Ishikawa (cell line): ENCODE measurements around the gene DIP2A.

Experiments used
- CEBPB ChIP-seq: IDR thresholded peaks from 2 replicates; pipeline ENCODE4 v1.6.1; 2012
- CREB1 ChIP-seq: IDR thresholded peaks from 2 replicates; pipeline ENCODE4 v1.6.1; 2012; ENCODE audit warnings: low read depth
- EGR1 ChIP-seq: IDR thresholded peaks from 2 replicates; pipeline ENCODE4 v1.6.1; 2012
- EP300 ChIP-seq: IDR thresholded peaks from 2 replicates; pipeline ENCODE4 v1.6.1; 2012; ENCODE audit warnings: borderline replicate concordance
- FOXM1 ChIP-seq: IDR thresholded peaks from 2 replicates; pipeline ENCODE4 v1.6.1; 2012; ENCODE audit warnings: low read depth, borderline replicate concordance
- NFIC ChIP-seq: IDR thresholded peaks from 2 replicates; pipeline ENCODE4 v1.6.1; 2012
- RAD21 ChIP-seq: IDR thresholded peaks from 2 replicates; pipeline ENCODE4 v1.6.1; 2012; ENCODE audit warnings: low read depth
- TAF1 ChIP-seq: IDR thresholded peaks from 2 replicates; pipeline ENCODE4 v1.6.1; 2012; ENCODE audit warnings: low read depth, mild to moderate bottlenecking
- TCF12 ChIP-seq: IDR thresholded peaks from 2 replicates; pipeline ENCODE4 v1.6.1; 2012; ENCODE audit warnings: low read depth
- TEAD4 ChIP-seq: IDR thresholded peaks from 2 replicates; pipeline ENCODE4 v1.6.1; 2012
- YY1 ChIP-seq: IDR thresholded peaks from 2 replicates; pipeline ENCODE4 v1.6.1; 2012; ENCODE audit warnings: low read depth
- ZBTB7A ChIP-seq: IDR thresholded peaks from 2 replicates; pipeline ENCODE4 v1.6.1; 2012; ENCODE audit warnings: low read depth
- TF ChIP-seq, protein P1 (sequence below): IDR thresholded peaks from 2 replicates; pipeline ENCODE4 v1.6.1; 2012
- TF ChIP-seq, protein P2 (sequence below): IDR thresholded peaks from 2 replicates; pipeline ENCODE4 v1.6.1; 2012; ENCODE audit warnings: low read depth, mild to moderate bottlenecking
- TF ChIP-seq, protein P3 (sequence below): IDR thresholded peaks from 2 replicates; pipeline ENCODE4 v1.6.1; 2012

Gene DIP2A

DNA sequence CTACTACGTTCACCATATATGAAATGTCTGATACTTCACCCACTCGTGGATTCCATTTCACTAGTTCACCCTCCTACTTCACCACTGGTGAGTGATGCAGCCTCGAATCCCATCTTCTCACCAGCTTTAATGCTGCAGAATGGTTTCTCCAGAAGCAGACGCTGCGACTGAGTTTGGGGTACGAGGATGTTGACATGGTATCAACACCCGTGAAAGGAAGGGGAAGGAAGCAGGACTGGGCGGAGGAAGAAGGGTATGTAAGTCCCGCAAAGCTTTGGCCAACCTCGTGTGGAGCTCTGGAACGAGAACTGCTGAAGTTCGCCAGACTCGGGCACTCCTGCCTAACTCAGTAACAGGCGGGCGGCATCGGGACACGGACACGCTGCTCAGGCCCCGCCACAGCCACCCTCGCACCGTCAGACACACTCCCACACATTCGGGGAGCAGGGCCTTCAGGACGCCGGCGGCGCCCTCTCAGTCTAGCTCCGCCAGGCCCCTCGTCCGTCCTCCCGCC is 833 bp upstream of the DIP2A start:
- TF ChIP-seq FOXM1 (no peak), RAD21 (no peak), EP300 (no peak), TEAD4 (no peak)
- TF ChIP-seq, protein P1, sequence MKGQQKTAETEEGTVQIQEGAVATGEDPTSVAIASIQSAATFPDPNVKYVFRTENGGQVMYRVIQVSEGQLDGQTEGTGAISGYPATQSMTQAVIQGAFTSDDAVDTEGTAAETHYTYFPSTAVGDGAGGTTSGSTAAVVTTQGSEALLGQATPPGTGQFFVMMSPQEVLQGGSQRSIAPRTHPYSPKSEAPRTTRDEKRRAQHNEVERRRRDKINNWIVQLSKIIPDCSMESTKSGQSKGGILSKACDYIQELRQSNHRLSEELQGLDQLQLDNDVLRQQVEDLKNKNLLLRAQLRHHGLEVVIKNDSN: no peak

DNA sequence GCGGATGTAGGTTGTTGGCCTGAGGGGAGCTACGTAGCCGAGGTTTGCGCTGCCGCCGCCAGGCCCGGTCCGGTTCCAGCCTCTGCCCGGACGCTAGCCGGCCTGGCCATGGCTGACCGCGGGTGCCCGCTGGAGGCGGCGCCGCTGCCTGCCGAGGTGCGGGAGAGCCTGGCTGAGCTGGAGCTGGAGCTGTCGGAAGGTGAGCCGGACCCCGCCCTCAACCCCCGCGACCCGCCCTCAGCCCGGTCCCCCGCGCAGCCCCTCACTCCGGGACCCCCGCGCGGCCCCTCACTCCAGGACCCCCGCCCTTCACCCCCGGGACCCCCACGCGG is 299 bp downstream of the DIP2A start:
- TF ChIP-seq ZBTB7A (peak; percentile 91; the same call in 1 of the 2 replicates), NFIC (no peak), YY1 (peak; percentile 58)
- TF ChIP-seq, protein P2, sequence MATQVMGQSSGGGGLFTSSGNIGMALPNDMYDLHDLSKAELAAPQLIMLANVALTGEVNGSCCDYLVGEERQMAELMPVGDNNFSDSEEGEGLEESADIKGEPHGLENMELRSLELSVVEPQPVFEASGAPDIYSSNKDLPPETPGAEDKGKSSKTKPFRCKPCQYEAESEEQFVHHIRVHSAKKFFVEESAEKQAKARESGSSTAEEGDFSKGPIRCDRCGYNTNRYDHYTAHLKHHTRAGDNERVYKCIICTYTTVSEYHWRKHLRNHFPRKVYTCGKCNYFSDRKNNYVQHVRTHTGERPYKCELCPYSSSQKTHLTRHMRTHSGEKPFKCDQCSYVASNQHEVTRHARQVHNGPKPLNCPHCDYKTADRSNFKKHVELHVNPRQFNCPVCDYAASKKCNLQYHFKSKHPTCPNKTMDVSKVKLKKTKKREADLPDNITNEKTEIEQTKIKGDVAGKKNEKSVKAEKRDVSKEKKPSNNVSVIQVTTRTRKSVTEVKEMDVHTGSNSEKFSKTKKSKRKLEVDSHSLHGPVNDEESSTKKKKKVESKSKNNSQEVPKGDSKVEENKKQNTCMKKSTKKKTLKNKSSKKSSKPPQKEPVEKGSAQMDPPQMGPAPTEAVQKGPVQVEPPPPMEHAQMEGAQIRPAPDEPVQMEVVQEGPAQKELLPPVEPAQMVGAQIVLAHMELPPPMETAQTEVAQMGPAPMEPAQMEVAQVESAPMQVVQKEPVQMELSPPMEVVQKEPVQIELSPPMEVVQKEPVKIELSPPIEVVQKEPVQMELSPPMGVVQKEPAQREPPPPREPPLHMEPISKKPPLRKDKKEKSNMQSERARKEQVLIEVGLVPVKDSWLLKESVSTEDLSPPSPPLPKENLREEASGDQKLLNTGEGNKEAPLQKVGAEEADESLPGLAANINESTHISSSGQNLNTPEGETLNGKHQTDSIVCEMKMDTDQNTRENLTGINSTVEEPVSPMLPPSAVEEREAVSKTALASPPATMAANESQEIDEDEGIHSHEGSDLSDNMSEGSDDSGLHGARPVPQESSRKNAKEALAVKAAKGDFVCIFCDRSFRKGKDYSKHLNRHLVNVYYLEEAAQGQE: no peak

DNA sequence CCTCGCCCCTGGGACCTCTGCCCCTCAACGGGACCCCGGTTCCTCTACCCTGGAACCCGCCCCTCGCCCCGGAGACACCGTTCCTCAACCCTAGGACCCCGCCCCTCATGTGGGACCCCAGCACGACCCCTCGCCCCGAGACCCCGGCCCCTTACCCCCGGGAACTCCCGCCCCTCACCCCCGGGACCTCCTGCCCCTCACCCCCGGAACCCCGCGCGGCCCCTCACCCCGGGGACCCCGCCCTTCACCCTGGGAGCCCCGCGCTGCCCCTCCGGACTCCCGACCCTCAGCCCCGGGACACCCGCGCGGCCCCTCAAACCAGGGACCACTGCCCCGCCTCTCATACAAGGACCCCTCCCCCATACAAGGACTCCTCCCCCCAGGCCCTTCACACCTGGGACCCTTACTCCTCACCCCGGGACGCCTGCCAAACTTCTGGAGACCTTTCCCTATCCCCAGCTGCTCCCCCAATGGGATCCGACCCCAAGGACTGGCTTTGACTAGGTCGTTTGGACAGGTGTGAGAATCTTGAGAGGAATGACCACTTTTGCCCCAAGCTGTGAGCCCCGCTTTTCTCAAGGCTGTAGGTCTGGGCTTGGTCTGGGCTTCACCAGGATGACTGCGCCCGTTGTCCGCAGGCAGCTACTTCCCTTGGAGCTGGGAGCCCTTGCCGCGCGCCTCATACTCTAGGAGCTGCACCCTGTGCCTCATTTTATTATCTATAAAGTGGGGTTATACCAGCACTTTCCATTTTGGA is 843 bp downstream of the DIP2A start:
- TF ChIP-seq ZBTB7A (peak; percentile 6; the same call in 1 of the 2 replicates), CREB1 (no peak)

DNA sequence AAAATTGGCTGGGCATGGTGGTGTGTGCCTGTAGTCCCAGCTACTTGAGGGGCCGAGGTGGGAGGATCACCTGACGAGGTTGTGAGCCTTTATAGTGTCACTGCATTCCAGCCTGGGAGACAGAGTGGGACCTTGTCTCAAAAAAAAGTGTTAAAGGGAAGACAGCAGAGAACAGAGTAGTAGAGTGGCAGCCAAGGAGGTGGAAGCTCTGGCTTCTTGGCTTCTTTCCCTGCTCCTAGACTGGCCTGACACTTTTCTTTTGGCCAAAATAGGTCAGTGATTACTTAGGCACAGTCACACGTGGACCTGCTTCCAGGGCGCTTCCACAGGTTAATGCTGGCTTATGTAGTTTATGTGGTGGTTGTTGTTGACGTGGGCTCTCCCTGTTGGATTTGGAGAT is 3.2 kb downstream of the DIP2A start:
- TF ChIP-seq, protein P3, sequence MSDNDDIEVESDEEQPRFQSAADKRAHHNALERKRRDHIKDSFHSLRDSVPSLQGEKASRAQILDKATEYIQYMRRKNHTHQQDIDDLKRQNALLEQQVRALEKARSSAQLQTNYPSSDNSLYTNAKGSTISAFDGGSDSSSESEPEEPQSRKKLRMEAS: no peak
- TF ChIP-seq TCF12 (no peak), CEBPB (no peak), RAD21 (no peak), TEAD4 (no peak), ZBTB7A (no peak), FOXM1 (no peak), NFIC (no peak), CREB1 (no peak), EP300 (no peak), YY1 (no peak), EGR1 (no peak), TAF1 (no peak)
- TF ChIP-seq, protein P2: no peak
- TF ChIP-seq, protein P1: no peak

DNA sequence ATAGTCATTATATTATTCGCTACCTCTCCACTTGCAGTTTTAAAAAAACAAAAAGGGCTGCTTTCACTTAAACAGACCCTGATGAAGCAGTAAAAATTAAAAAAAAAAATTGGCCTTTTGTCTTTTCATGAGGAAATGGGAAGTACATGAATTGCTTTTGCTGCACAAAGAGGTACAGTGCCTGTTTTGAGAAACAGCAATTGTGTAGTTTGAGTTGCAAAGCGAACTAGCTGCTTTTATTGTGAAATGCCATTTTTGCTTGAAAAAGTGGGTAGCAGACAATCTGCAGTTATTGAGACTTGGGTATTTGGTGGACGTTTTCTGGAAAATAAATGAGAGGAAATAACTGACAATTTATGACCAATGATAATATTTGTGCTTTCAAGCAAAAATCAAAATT is 7.0 kb downstream of the DIP2A start:
- TF ChIP-seq YY1 (no peak), TEAD4 (no peak), ZBTB7A (no peak), FOXM1 (no peak), TAF1 (no peak), CREB1 (no peak)
- TF ChIP-seq, protein P2: no peak
- TF ChIP-seq, protein P3: no peak
- TF ChIP-seq, protein P1: no peak
